22Rv1 (cell line): ENCODE measurements around the gene AOPEP.

Experiments
- CTCF ChIP-seq: fragments of 450-650 bp; IDR thresholded peaks from 2 replicates; pipeline ENCODE4 v1.5.1; 2017; ENCODE audit warnings: mild to moderate bottlenecking
- ZFX ChIP-seq: fragments of 450-650 bp; IDR thresholded peaks from 2 replicates; pipeline ENCODE4 v1.6.1; 2017; ENCODE audit warnings: antibody characterized with exemption, borderline replicate concordance

DNA sequence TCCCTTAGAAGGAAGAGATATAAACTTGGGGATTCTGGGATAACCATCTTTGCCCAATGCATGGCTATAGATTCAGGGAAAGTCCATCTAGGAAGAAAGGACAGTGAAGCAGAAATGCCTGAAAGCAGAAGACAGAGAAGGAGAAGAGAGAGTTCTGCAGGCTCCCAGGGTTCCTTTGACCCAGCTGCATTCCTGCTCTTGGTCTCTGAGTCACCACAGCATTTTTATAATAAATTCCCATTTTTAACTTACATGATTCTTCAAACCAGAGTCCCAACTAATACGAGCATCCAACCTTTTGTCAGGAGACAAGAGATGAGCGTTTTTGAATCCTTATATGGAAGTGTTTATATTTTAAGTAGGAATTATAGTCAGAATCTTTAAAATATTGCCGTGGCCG lies 12.0 kb upstream of the AOPEP start:
- TF ChIP-seq CTCF: no peak
- no peak for TF ChIP-seq ZFX
